GM21576 (cell line): ENCODE measurements around the gene CAPZA1.

ENCODE experiments used
- ATAC-seq: cut with Tn5 transposase; IDR thresholded peaks from one replicate; pipeline ENCODE4 v1.9.1; 2021; ENCODE audit warnings: mild to moderate bottlenecking, moderate library complexity; ENCODE audit not compliant: unreplicated experiment

The CAPZA1 gene

GRCh38 chr1:112712191-112712590 is 92.6 kb downstream of the CAPZA1 start:
- ATAC-seq, result no peak

GRCh38 chr1:112712701-112713128 is 93.1 kb downstream of the CAPZA1 start:
- ATAC-seq, result no peak

DNA sequence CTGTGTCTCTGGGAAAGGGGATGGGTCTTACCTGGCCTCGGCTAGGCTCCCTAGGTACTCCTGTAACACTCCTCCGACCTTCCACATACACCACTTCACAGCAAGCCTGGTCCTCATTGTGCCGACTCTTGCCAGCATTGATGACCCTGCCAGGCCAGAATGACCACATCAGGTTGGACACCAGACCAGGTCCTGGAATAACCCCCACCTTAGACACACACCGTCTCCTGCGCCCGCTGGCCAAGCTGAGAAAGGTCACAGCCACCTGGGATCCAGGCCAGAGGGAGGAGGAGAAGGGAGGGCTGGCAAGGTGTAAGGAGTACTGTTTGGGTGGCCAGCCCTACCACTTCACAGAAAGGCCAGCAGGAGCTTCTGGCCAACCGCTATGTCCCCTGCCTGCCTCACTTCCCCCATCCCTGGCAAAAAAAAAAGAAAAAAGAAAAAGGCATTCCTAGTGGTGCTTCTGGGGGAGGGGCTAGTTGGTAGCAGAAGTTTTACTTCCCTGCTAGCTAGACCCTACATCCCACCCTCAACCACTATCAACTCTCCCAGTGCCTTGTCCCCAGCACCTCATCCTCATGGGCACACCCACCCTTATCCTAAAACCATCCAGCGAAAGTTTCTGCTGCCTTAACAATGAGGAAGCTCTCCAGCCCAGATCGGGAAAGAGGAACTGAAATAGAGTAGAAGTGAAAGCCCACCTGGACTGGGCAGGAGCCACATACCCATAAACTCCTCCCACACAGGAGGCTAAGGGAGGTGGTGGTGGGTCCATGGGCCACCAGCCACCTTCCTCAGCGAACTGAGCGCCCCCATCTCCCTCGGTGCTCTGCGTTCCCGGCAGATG is 94.1 kb downstream of the CAPZA1 start:
- ATAC-seq, result peak; percentile 32

- ATAC-seq, result no peak
Measured at GRCh38 chr1:112714313-112715263, 95.0 kb downstream of the CAPZA1 start.

- peak; percentile 73 for ATAC-seq
Measured at GRCh38 chr1:112715264-112716053, 95.8 kb downstream of the CAPZA1 start, which contains the start of gene PPM1J. Gene PPM1J (minus strand): TSS chr1:112715332. CDS start chr1:112715301, 31 bp downstream.

GRCh38 chr1:112716133-112716720 is 96.6 kb downstream of the CAPZA1 start:
- ATAC-seq, result peak; percentile 22

- ATAC-seq, result no peak
Measured at GRCh38 chr1:112717263-112717873, 97.7 kb downstream of the CAPZA1 start.

- no peak for ATAC-seq
Measured at GRCh38 chr1:112718691-112719418, 99.2 kb downstream of the CAPZA1 start.

GRCh38 chr1:112719706-112720105 is 100.1 kb downstream of the CAPZA1 start:
- ATAC-seq, result no peak

GRCh38 chr1:112720800-112721199 is 101.2 kb downstream of the CAPZA1 start:
- ATAC-seq, result no peak
